ENCODE data around the gene MIGA1.
"Not testable (repeated sequence)": the region's sequence is repeated elsewhere in the genome, so short reads cannot be mapped to it uniquely, and the experiment has no call there.

The MIGA1 gene
- 23.1 to 35.7 reads per million in 2 donors for total RNA-seq

GRCh38 chr1:77779529-77780281 is at the start of gene MIGA1:
TSS of gene MIGA1 (plus strand) at chr1:77779649. CDS start at chr1:77783253, 3,604 bp downstream.
- DNase-seq = peak; percentile 61 to 94 (median 81)

GRCh38 chr1:77732090-77732489 is 47.4 kb upstream of the MIGA1 start:
- no peak for DNase-seq

- no peak for DNase-seq
Observed at GRCh38 chr1:77739235-77739634, 40.2 kb upstream of the MIGA1 start.

- no peak for DNase-seq
Observed at GRCh38 chr1:77741316-77741715, 38.1 kb upstream of the MIGA1 start.

- no peak for DNase-seq
Observed at GRCh38 chr1:77742011-77742555, 37.4 kb upstream of the MIGA1 start.

GRCh38 chr1:77744576-77744975 is 34.9 kb upstream of the MIGA1 start:
- no peak for DNase-seq

- DNase-seq = not testable (repeated sequence)
Observed at GRCh38 chr1:77749489-77749888, 30.0 kb upstream of the MIGA1 start.

GRCh38 chr1:77756052-77756754 is 23.2 kb upstream of the MIGA1 start:
- DNase-seq = no peak

- DNase-seq = no peak
Observed at GRCh38 chr1:77757066-77757584, 22.3 kb upstream of the MIGA1 start.

GRCh38 chr1:77757603-77758002 is 21.8 kb upstream of the MIGA1 start:
- no peak for DNase-seq

GRCh38 chr1:77759071-77760028 is 20.1 kb upstream of the MIGA1 start, which contains the start of gene USP33:
TSS of gene USP33 (minus strand) at chr1:77759852. CDS start at chr1:77741697, 18,155 bp downstream.
- DNase-seq = peak; percentile 82 to 90 (median 87)

GRCh38 chr1:77762072-77762476 is 17.4 kb upstream of the MIGA1 start:
- no peak for DNase-seq

- DNase-seq = no peak
Observed at GRCh38 chr1:77768006-77768405, 11.4 kb upstream of the MIGA1 start.

- no peak for DNase-seq
Observed at GRCh38 chr1:77776007-77776700, 3.3 kb upstream of the MIGA1 start.

GRCh38 chr1:77781683-77782082 is 2.2 kb downstream of the MIGA1 start:
- DNase-seq = no peak

- DNase-seq = no peak
Observed at GRCh38 chr1:77783141-77783540, 3.7 kb downstream of the MIGA1 start.

GRCh38 chr1:77786093-77786741 is 6.8 kb downstream of the MIGA1 start:
- not testable (repeated sequence) for DNase-seq

- no peak for DNase-seq
Observed at GRCh38 chr1:77794550-77794949, 15.1 kb downstream of the MIGA1 start.

GRCh38 chr1:77796695-77797405 is 17.4 kb downstream of the MIGA1 start:
- no peak for DNase-seq

GRCh38 chr1:77797991-77798390 is 18.5 kb downstream of the MIGA1 start:
- no peak for DNase-seq
